Activated CD4-positive, alpha-beta T cell treated with anti-CD3 and anti-CD28 coated beads, Interleukin-2, amount 10 ng/mL, durations not matched to agents 24 days and 14 days (primary cell): ENCODE data around the gene TEX55. TPM values are rescaled to one million over a fixed set of nuclear protein-coding genes. Genes with fewer than 3 reads are reported as not detected.
"Not testable (repeated sequence)": the region's sequence is repeated elsewhere in the genome, so short reads cannot be mapped to it uniquely, and the experiment has no call there.

Experiments used
- DNase-seq: peaks from one replicate; pipeline ENCODE4 v3.0.0; 2022
- H3K27ac Mint-ChIP-seq: one replicate; pipeline ENCODE4 v1.8.0; 2022; ENCODE audit warnings: mild to moderate bottlenecking, mixed read lengths
- H3K27me3 Mint-ChIP-seq: one replicate; pipeline ENCODE4 v1.8.0; 2022; ENCODE audit warnings: mixed read lengths
- H3K36me3 Mint-ChIP-seq: one replicate; pipeline ENCODE4 v1.8.0; 2022; ENCODE audit warnings: low read depth, mild to moderate bottlenecking, mixed read lengths
- H3K4me1 Mint-ChIP-seq: one replicate; pipeline ENCODE4 v1.8.0; 2021; ENCODE audit warnings: mixed read lengths
- H3K4me3 Mint-ChIP-seq: one replicate; pipeline ENCODE4 v1.8.0; 2022; ENCODE audit warnings: mild to moderate bottlenecking, moderate library complexity, mixed read lengths
- H3K9me3 Mint-ChIP-seq: one replicate; pipeline ENCODE4 v1.8.0; 2021; ENCODE audit warnings: mixed read lengths
- intact Hi-C: fragments of 100-400 bp; cut with micrococcal nuclease; formaldehyde crosslinking; loops from one replicate; pipeline ENCODE4 v1.15.1; 2023
- total RNA-seq: library from RNA; stranded (reverse); gene quantifications from 2 replicates; pipeline ENCODE4 v1.2.3, GENCODE V29; 2022

The TEX55 gene
- not detected in 2 replicates for total RNA-seq

- peaks cover 2% of the 10 kb centered on the region for H3K4me1 Mint-ChIP-seq
- no peak within 1 kb of the TSS for H3K4me3 Mint-ChIP-seq
- no peak within 1 kb of the TSS for H3K27ac Mint-ChIP-seq
- H3K36me3 Mint-ChIP-seq, result no peaks in the 10 kb centered on the region
- H3K27me3 Mint-ChIP-seq, result no peaks in the 10 kb centered on the region
- no peaks in the 10 kb centered on the region for H3K9me3 Mint-ChIP-seq
- DNase-seq, result peak; percentile 66
- intact Hi-C loops, result loop anchor here (1.0 to 2.0 kb wide), 2 partner anchors 96 to 535 kb away; no protein-coding TSS in a partner anchor
Measured at GRCh38 chr3:119145500-119146167, at the start of gene TEX55. TSS of gene TEX55 (plus strand) at chr3:119146165. CDS start at chr3:119146190, 25 bp downstream.

- Mint-ChIP-seq H3K27ac (no peak overlapping the region), H3K36me3 (no peaks in the 10 kb centered on the region), H3K4me1 (no peaks in the 10 kb centered on the region), H3K27me3 (no peaks in the 10 kb centered on the region), H3K4me3 (no peak overlapping the region), H3K9me3 (no peaks in the 10 kb centered on the region)
- intact Hi-C loops, result loop anchor here (1.0 to 5.0 kb wide), 3 partner anchors 61 to 583 kb away; no protein-coding TSS in a partner anchor
- no peak for DNase-seq
Measured at GRCh38 chr3:119098003-119098402, 48.0 kb upstream of the TEX55 start.

- Mint-ChIP-seq H3K36me3 (no peaks in the 10 kb centered on the region), H3K4me3 (no peak overlapping the region), H3K27ac (no peak overlapping the region), H3K9me3 (no peaks in the 10 kb centered on the region), H3K4me1 (no peaks in the 10 kb centered on the region), H3K27me3 (no peaks in the 10 kb centered on the region)
- DNase-seq, result peak; percentile 77
- intact Hi-C loops, result loop anchor here (1.0 to 5.0 kb wide), 3 partner anchors 61 to 582 kb away; no protein-coding TSS in a partner anchor
Measured at GRCh38 chr3:119098619-119099222, 47.2 kb upstream of the TEX55 start.

GRCh38 chr3:119099785-119100184 lies 46.2 kb upstream of the TEX55 start:
- no peaks in the 10 kb centered on the region for H3K27me3 Mint-ChIP-seq
- no peak overlapping the region for H3K27ac Mint-ChIP-seq
- intact Hi-C loops, result loop anchor here (2.0 to 5.0 kb wide), 2 partner anchors 62 to 581 kb away; no protein-coding TSS in a partner anchor
- H3K9me3 Mint-ChIP-seq, result no peaks in the 10 kb centered on the region
- no peaks in the 10 kb centered on the region for H3K36me3 Mint-ChIP-seq
- no peaks in the 10 kb centered on the region for H3K4me1 Mint-ChIP-seq
- no peak for DNase-seq
- H3K4me3 Mint-ChIP-seq, result no peak overlapping the region

GRCh38 chr3:119104031-119104430 lies 41.9 kb upstream of the TEX55 start:
- intact Hi-C loops, result no loop called here
- DNase-seq, result no peak
- no peak overlapping the region for H3K27ac Mint-ChIP-seq
- no peak overlapping the region for H3K4me3 Mint-ChIP-seq
- H3K36me3 Mint-ChIP-seq, result no peaks in the 10 kb centered on the region
- H3K9me3 Mint-ChIP-seq, result no peaks in the 10 kb centered on the region
- H3K4me1 Mint-ChIP-seq, result no peaks in the 10 kb centered on the region
- no peaks in the 10 kb centered on the region for H3K27me3 Mint-ChIP-seq

- H3K27me3 Mint-ChIP-seq, H3K27ac Mint-ChIP-seq, H3K4me3 Mint-ChIP-seq, H3K36me3 Mint-ChIP-seq, H3K4me1 Mint-ChIP-seq, DNase-seq, intact Hi-C loops: not testable (repeated sequence)
- H3K9me3 Mint-ChIP-seq, result peaks cover 12% of the 10 kb centered on the region
Measured at GRCh38 chr3:119118330-119118729, 27.6 kb upstream of the TEX55 start.

GRCh38 chr3:119120480-119120879 lies 25.5 kb upstream of the TEX55 start:
- Mint-ChIP-seq H3K9me3 (peaks cover 12% of the 10 kb centered on the region), H3K4me3 (no peak overlapping the region), H3K4me1 (no peaks in the 10 kb centered on the region)

GRCh38 chr3:119122350-119122749 lies 23.6 kb upstream of the TEX55 start:
- Mint-ChIP-seq H3K9me3 (peaks cover 8% of the 10 kb centered on the region), H3K27me3 (no peaks in the 10 kb centered on the region), H3K36me3 (no peaks in the 10 kb centered on the region), H3K4me1 (no peaks in the 10 kb centered on the region), H3K27ac (no peak overlapping the region), H3K4me3 (no peak overlapping the region)
- intact Hi-C loops, result no loop called here
- DNase-seq, result no peak

More at GRCh38 chr3:119120480-119120879, 25.5 kb upstream of the TEX55 start:
- DNase-seq, result no peak
- H3K36me3 Mint-ChIP-seq, result no peaks in the 10 kb centered on the region
- no peak overlapping the region for H3K27ac Mint-ChIP-seq
- intact Hi-C loops, result no loop called here
- H3K27me3 Mint-ChIP-seq, result no peaks in the 10 kb centered on the region

GRCh38 chr3:119125342-119125741 lies 20.6 kb upstream of the TEX55 start:
- Mint-ChIP-seq H3K36me3 (no peaks in the 10 kb centered on the region), H3K27ac (no peak overlapping the region), H3K4me3 (no peak overlapping the region), H3K9me3 (no peaks in the 10 kb centered on the region), H3K27me3 (no peaks in the 10 kb centered on the region), H3K4me1 (no peaks in the 10 kb centered on the region)
- intact Hi-C loops, result no loop called here
- DNase-seq, result no peak

GRCh38 chr3:119125742-119126504 lies 20.0 kb upstream of the TEX55 start:
- Mint-ChIP-seq H3K9me3 (no peaks in the 10 kb centered on the region), H3K27me3 (no peaks in the 10 kb centered on the region), H3K36me3 (no peaks in the 10 kb centered on the region), H3K4me3 (no peak overlapping the region), H3K4me1 (no peaks in the 10 kb centered on the region), H3K27ac (no peak overlapping the region)
- intact Hi-C loops, result no loop called here
- no peak for DNase-seq

GRCh38 chr3:119130291-119130690 lies 15.7 kb upstream of the TEX55 start:
- DNase-seq, H3K27ac Mint-ChIP-seq, H3K9me3 Mint-ChIP-seq, intact Hi-C loops, H3K36me3 Mint-ChIP-seq, H3K4me1 Mint-ChIP-seq, H3K4me3 Mint-ChIP-seq, H3K27me3 Mint-ChIP-seq: not testable (repeated sequence)

- H3K9me3 Mint-ChIP-seq, H3K4me1 Mint-ChIP-seq, H3K36me3 Mint-ChIP-seq, H3K27ac Mint-ChIP-seq, H3K4me3 Mint-ChIP-seq, H3K27me3 Mint-ChIP-seq, DNase-seq, intact Hi-C loops: not testable (repeated sequence)
Measured at GRCh38 chr3:119132291-119132690, 13.7 kb upstream of the TEX55 start.

GRCh38 chr3:119139360-119139759 lies 6.6 kb upstream of the TEX55 start:
- intact Hi-C loops, H3K9me3 Mint-ChIP-seq, H3K4me1 Mint-ChIP-seq, DNase-seq, H3K27me3 Mint-ChIP-seq, H3K4me3 Mint-ChIP-seq, H3K27ac Mint-ChIP-seq, H3K36me3 Mint-ChIP-seq: not testable (repeated sequence)

GRCh38 chr3:119140466-119140865 lies 5.5 kb upstream of the TEX55 start:
- intact Hi-C loops, result no loop called here
- DNase-seq, result no peak

More at GRCh38 chr3:119140466-119140865, 5.5 kb upstream of the TEX55 start:
- Mint-ChIP-seq H3K4me1 (peaks cover under 1% of the 10 kb centered on the region), H3K27me3 (peaks cover 3% of the 10 kb centered on the region), H3K36me3 (no peaks in the 10 kb centered on the region), H3K9me3 (no peaks in the 10 kb centered on the region), H3K4me3 (no peak overlapping the region), H3K27ac (no peak overlapping the region)
